Endothelial cell (in vitro differentiated cells): Measurements from ENCODE around the gene DUSP19. TPM values are rescaled to one million over a fixed set of nuclear protein-coding genes. Genes with fewer than 3 reads are reported as not detected.
A peak's percentile ranks its signal among the peaks of the same experiment; 100 is the strongest.

Experiments
- DNase-seq: peaks from one replicate; pipeline ENCODE4 v3.0.0; 2021; ENCODE audit warnings: low spot score
- H3K27ac Mint-ChIP-seq: one replicate; pipeline ENCODE4 v1.8.0; 2021; ENCODE audit warnings: mixed read lengths, inconsistent platforms; ENCODE audit not compliant: unreplicated experiment
- H3K27me3 Mint-ChIP-seq: one replicate; pipeline ENCODE4 v1.8.0; 2021; ENCODE audit warnings: mild to moderate bottlenecking, moderate library complexity, mixed read lengths, inconsistent platforms; ENCODE audit not compliant: unreplicated experiment
- H3K36me3 Mint-ChIP-seq: one replicate; pipeline ENCODE4 v1.8.0; 2021; ENCODE audit warnings: mild to moderate bottlenecking, low read depth, mixed read lengths, inconsistent platforms; ENCODE audit not compliant: unreplicated experiment
- H3K4me1 Mint-ChIP-seq: one replicate; pipeline ENCODE4 v1.8.0; 2021; ENCODE audit warnings: mild to moderate bottlenecking, mixed read lengths, inconsistent platforms; ENCODE audit not compliant: unreplicated experiment
- H3K4me3 Mint-ChIP-seq: one replicate; pipeline ENCODE4 v1.8.0; 2021; ENCODE audit warnings: mild to moderate bottlenecking, mixed read lengths, inconsistent platforms; ENCODE audit not compliant: unreplicated experiment
- H3K9me3 Mint-ChIP-seq: one replicate; pipeline ENCODE4 v1.8.0; 2021; ENCODE audit warnings: mixed read lengths, inconsistent platforms; ENCODE audit not compliant: unreplicated experiment
- total RNA-seq: library from RNA; stranded (reverse); fragmentation: NEBNext Ultra II Directional; extraction: Animal tissue kit (Norgen Biotek cat#: 25700); gene quantifications from one replicate; pipeline ENCODE4 v1.2.1, GENCODE V29; 2021; ENCODE audit not compliant: unreplicated experiment
- TF ChIP-seq, protein P1 (sequence below): fragments of 200-600 bp; sonication (generic); IDR thresholded peaks from one replicate; pipeline ENCODE4 v1.5.0; 2021; ENCODE audit warnings: antibody characterized with exemption; ENCODE audit not compliant: unreplicated experiment

DUSP19 gene
- total RNA-seq, 1 donor from 2014 or later = 2.4 TPM

DNA sequence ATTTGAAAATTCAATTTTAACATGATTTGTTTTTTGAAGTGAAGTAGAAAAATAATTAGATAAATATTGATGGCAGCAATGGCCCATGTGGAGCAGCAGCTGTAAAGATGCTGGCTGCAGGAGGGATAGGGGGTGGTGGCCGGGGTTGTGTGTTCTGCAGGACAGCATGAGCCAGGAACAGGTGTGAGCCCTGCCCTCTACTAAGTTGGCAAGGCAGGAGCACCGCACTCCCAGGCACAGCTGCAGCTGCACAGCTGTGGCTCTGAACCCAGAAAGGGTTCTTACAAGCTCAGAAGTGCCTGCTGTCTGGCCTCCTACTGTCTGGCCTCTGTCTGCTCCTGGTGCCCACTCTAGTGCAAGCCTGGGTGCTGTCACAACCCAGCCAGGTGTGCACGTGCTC, 10.0 kb upstream of the DUSP19 start:
- peaks cover 3% of the 10 kb centered on the region for H3K27me3 Mint-ChIP-seq
- no peak overlapping the region for H3K4me3 Mint-ChIP-seq
- no peaks in the 10 kb centered on the region for H3K4me1 Mint-ChIP-seq
- no peaks in the 10 kb centered on the region for H3K9me3 Mint-ChIP-seq
- DNase-seq = no peak
- TF ChIP-seq, protein P1, sequence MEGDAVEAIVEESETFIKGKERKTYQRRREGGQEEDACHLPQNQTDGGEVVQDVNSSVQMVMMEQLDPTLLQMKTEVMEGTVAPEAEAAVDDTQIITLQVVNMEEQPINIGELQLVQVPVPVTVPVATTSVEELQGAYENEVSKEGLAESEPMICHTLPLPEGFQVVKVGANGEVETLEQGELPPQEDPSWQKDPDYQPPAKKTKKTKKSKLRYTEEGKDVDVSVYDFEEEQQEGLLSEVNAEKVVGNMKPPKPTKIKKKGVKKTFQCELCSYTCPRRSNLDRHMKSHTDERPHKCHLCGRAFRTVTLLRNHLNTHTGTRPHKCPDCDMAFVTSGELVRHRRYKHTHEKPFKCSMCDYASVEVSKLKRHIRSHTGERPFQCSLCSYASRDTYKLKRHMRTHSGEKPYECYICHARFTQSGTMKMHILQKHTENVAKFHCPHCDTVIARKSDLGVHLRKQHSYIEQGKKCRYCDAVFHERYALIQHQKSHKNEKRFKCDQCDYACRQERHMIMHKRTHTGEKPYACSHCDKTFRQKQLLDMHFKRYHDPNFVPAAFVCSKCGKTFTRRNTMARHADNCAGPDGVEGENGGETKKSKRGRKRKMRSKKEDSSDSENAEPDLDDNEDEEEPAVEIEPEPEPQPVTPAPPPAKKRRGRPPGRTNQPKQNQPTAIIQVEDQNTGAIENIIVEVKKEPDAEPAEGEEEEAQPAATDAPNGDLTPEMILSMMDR = no peak
- peaks cover 3% of the 10 kb centered on the region for H3K36me3 Mint-ChIP-seq
- H3K27ac Mint-ChIP-seq = no peak overlapping the region

- H3K9me3 Mint-ChIP-seq = no peaks in the 10 kb centered on the region
- H3K4me1 Mint-ChIP-seq = no peaks in the 10 kb centered on the region
- H3K27me3 Mint-ChIP-seq = peaks cover 3% of the 10 kb centered on the region
- peaks cover 3% of the 10 kb centered on the region for H3K36me3 Mint-ChIP-seq
- no peak for DNase-seq
- no peak overlapping the region for H3K4me3 Mint-ChIP-seq
- TF ChIP-seq, protein P1 = no peak
- no peak overlapping the region for H3K27ac Mint-ChIP-seq
Observed at GRCh38 chr2:183069174-183069573, 9.4 kb upstream of the DUSP19 start.

- peak; percentile 58 for DNase-seq
- Mint-ChIP-seq H3K4me3 (no peak overlapping the region), H3K36me3 (peaks cover 3% of the 10 kb centered on the region), H3K27ac (no peak overlapping the region), H3K27me3 (peaks cover 3% of the 10 kb centered on the region), H3K4me1 (no peaks in the 10 kb centered on the region), H3K9me3 (no peaks in the 10 kb centered on the region)
- TF ChIP-seq, protein P1 = peak; percentile 26
Observed at GRCh38 chr2:183070942-183071844, 7.4 kb upstream of the DUSP19 start.

GRCh38 chr2:183072177-183072576, 6.4 kb upstream of the DUSP19 start:
- H3K27me3 Mint-ChIP-seq = peaks cover 1% of the 10 kb centered on the region
- no peaks in the 10 kb centered on the region for H3K4me1 Mint-ChIP-seq
- no peak overlapping the region for H3K27ac Mint-ChIP-seq
- H3K9me3 Mint-ChIP-seq = no peaks in the 10 kb centered on the region
- H3K4me3 Mint-ChIP-seq = no peak overlapping the region
- no peak for DNase-seq
- TF ChIP-seq, protein P1 = no peak
- peaks cover 3% of the 10 kb centered on the region for H3K36me3 Mint-ChIP-seq

- TF ChIP-seq, protein P1 = no peak
- peaks cover 7% of the 10 kb centered on the region for H3K4me1 Mint-ChIP-seq
- H3K9me3 Mint-ChIP-seq = no peaks in the 10 kb centered on the region
- peaks cover 3% of the 10 kb centered on the region for H3K27me3 Mint-ChIP-seq
- peak overlapping the region; percentile 92 for H3K4me3 Mint-ChIP-seq
- peak overlapping the region; percentile 93 for H3K27ac Mint-ChIP-seq
- no peaks in the 10 kb centered on the region for H3K36me3 Mint-ChIP-seq
- DNase-seq = no peak
Observed at GRCh38 chr2:183078163-183078463, 434 bp upstream of the DUSP19 start.
